Cardiac atrium fibroblast (primary cell): Measurements from ENCODE around the gene TMPRSS6. TPM values are rescaled to one million over a fixed set of nuclear protein-coding genes. Genes with fewer than 3 reads are reported as not detected.

Experiments
- total RNA-seq: library from RNA; depleted of rRNA; stranded (reverse); fragments of >200 nt; gene quantifications from 2 replicates; pipeline ENCODE4 v1.2.3, GENCODE V29; 2015

The TMPRSS6 gene
- total RNA-seq = not detected in 2 replicates

GRCh38 chr22:37109242-37109917, at the start of gene TMPRSS6:
Gene TMPRSS6, minus strand, starts transcription at chr22:37109713. Its CDS starts 6,296 bp downstream, at chr22:37103417.

GRCh38 chr22:37051391-37052385, 57.8 kb downstream of the TMPRSS6 start, which contains the start of gene KCTD17:
Gene KCTD17, plus strand, starts transcription at chr22:37051742. Its CDS starts 19 bp downstream, at chr22:37051761.

GRCh38 chr22:37019309-37020191, 90.0 kb downstream of the TMPRSS6 start, which contains the start of the genes MPST and TST:
Gene MPST, plus strand, starts transcription at chr22:37019742. Its CDS starts 95 bp downstream, at chr22:37019837.
Gene TST, minus strand, starts transcription at chr22:37019447. Its CDS starts 715 bp downstream, at chr22:37018732.

Other genes with a start within 250 kb of the TMPRSS6 start
- not detected in 2 replicates for gene NCF4, start 248.7 kb downstream of the TMPRSS6 start, total RNA-seq
- gene CSF2RB, start 196.1 kb downstream of the TMPRSS6 start, total RNA-seq = 0.18 and 2.6 TPM in 2 replicates
- gene TST, start 90.3 kb downstream of the TMPRSS6 start, total RNA-seq = 49.4 and 56.7 TPM in 2 replicates
- gene MPST, start 90.0 kb downstream of the TMPRSS6 start, total RNA-seq = 109 and 111 TPM in 2 replicates
- gene KCTD17, start 58.0 kb downstream of the TMPRSS6 start, total RNA-seq = 32.1 and 35.7 TPM in 2 replicates
- gene IL2RB, start 40.2 kb upstream of the TMPRSS6 start, total RNA-seq = not detected in 2 replicates
- gene C1QTNF6, start 78.5 kb upstream of the TMPRSS6 start, total RNA-seq = 20.1 and 20.4 TPM in 2 replicates
- not detected in 2 replicates for gene SSTR3, start 102.8 kb upstream of the TMPRSS6 start, total RNA-seq
- 61.9 and 66.1 TPM in 2 replicates for gene RAC2, start 134.6 kb upstream of the TMPRSS6 start, total RNA-seq
- gene CYTH4, start 172.8 kb upstream of the TMPRSS6 start, total RNA-seq = not detected in 2 replicates